Measurements from ENCODE around the gene P2RX5.

Gene P2RX5

DNA sequence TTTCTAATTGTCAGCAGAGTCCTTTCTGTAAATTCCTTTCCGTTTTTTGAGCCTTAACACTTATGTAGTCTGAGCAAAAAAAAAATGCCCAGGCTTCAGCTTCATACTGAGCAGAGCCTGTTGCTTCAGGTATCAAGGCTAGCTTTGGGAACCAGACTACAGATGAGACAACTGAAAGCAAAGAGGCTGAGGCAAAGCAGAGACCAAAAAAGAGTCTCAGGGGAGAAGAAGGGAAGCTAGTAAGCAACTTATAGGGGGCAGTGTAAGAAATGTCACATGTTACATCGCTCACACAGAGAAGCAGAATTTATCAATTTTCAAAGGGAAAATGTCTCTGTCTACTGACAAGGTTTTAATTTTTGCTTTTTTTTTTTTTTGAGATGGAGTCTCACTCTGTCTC lies 31.1 kb upstream of the P2RX5 start:
- Histone ChIP-seq H3K4me1 (no peaks in the 10 kb centered on the region), H3K4me3 (ENCODE audit: low read depth, low read length) (no peak overlapping the region), H3K27me3 (no peaks in the 10 kb centered on the region), H3K36me3 (peaks cover 4% of the 10 kb centered on the region; the same call in 1 of the 2 replicates), H3K9me3 (no peaks in the 10 kb centered on the region)
- no peak for DNase-seq
- TF ChIP-seq, protein P1, sequence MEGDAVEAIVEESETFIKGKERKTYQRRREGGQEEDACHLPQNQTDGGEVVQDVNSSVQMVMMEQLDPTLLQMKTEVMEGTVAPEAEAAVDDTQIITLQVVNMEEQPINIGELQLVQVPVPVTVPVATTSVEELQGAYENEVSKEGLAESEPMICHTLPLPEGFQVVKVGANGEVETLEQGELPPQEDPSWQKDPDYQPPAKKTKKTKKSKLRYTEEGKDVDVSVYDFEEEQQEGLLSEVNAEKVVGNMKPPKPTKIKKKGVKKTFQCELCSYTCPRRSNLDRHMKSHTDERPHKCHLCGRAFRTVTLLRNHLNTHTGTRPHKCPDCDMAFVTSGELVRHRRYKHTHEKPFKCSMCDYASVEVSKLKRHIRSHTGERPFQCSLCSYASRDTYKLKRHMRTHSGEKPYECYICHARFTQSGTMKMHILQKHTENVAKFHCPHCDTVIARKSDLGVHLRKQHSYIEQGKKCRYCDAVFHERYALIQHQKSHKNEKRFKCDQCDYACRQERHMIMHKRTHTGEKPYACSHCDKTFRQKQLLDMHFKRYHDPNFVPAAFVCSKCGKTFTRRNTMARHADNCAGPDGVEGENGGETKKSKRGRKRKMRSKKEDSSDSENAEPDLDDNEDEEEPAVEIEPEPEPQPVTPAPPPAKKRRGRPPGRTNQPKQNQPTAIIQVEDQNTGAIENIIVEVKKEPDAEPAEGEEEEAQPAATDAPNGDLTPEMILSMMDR (IDR thresholded peaks at IDR 0.05; ENCODE audit: low read depth, low read length) = no peak

DNA sequence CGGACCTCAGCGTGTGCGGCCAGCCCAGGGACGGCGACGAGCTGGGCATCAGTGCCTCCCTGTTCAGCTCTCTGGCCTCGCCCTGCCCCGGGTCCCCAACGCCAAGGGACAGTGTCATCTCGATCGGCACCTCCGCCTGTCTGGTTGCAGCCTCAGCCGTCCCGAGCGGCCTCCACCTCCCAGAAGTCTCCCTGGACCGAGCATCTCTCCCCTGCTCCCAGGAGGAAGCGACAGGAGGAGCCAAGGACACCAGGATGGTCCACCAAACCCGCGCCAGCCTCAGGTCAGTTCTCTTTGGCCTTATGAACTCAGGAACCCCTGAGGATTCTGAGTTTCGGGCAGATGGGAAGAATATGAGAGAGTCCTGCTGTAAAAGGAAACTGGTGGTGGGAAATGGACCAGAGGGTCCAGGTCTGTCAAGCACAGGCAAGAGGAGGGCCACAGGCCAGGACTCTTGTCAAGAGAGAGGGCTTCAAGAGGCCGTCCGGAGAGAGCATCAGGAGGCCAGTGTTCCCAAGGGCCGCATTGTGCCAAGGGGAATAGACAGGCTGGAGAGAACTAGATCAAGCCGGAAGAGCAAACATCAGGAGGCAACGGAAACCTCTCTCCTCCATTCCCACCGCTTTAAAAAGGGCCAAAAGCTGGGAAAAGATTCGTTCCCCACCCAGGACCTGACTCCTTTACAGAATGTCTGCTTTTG lies 28.6 kb upstream of the P2RX5 start:
- peak overlapping the region; percentile 62 for H3K4me3 ChIP-seq (ENCODE audit: low read depth, low read length)
- H3K4me1 ChIP-seq = no peaks in the 10 kb centered on the region
- no peaks in the 10 kb centered on the region for H3K27me3 ChIP-seq
- no peak for DNase-seq
- TF ChIP-seq, protein P1 (IDR thresholded peaks at IDR 0.05; ENCODE audit: low read depth, low read length) = no peak
- no peaks in the 10 kb centered on the region for H3K9me3 ChIP-seq
- peaks cover 4% of the 10 kb centered on the region; the same call in 1 of the 2 replicates for H3K36me3 ChIP-seq

DNA sequence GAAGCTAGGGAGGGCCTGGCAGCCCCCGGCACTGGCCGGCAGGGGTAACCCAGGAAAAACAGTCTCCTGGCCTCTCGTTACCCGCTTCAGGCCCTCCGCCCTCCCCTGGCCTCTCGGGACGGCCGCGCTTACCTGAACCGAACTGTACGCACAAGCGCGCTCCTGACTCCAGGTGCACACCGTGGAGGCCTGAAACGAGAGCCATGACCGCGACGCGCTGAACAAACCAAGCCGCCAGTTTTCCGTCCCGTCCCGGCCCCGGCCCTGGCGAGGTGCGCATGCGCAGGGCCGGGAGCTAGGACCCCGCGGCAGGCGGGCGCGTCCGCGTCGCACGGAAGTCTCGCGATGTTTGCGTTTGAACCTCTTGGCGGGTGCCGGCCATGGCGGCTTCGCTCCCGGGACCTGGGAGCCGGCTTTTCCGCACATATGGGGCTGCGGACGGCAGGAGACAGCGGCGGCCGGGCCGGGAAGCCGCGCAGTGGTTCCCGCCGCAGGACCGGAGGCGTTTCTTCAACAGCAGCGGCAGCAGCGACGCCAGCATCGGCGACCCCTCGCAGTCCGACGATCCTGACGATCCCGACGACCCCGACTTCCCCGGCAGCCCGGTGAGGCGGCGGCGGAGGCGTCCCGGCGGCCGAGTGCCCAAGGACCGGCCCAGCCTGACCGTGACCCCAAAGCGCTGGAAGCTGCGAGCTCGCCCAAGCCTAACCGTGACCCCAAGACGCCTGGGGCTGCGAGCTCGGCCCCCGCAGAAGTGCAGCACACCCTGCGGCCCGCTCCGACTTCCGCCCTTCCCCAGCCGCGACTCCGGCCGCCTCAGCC lies 27.8 kb upstream of the P2RX5 start, which contains the start of gene HASPIN:
HASPIN (plus strand) TSS at position 348 of the 822 bp plus-strand sequence; CDS start at position 381, 33 bp downstream.
- DNase-seq = peak; percentile 89
- Histone ChIP-seq H3K27me3 (no peaks in the 10 kb centered on the region), H3K36me3 (peaks cover 4% of the 10 kb centered on the region; the same call in 1 of the 2 replicates), H3K4me3 (ENCODE audit: low read depth, low read length) (peak within 1 kb of the TSS; percentile 62), H3K9me3 (no peaks in the 10 kb centered on the region), H3K4me1 (no peaks in the 10 kb centered on the region)
- TF ChIP-seq, protein P1 (IDR thresholded peaks at IDR 0.05; ENCODE audit: low read depth, low read length) = peak; percentile 16; the same call in 1 of the 2 replicates

DNA sequence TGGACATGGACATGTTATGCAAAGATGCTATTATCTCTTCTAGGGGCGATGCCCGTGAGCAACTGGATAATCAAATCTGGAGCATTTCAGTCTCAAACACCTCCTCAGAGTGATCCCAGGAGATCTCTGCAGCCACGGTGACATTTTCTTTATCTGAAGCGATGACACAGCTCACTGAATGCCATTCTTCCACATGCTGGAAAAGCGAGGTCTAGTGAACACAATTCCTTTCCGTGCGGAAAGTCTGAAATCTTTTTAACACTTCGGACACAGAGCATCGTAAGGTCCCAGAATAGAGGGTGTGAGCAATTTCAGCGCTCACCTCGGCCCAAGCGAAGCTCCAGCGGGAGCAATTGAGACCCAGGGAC lies 27.2 kb upstream of the P2RX5 start:
- peak overlapping the region; percentile 62 for H3K4me3 ChIP-seq (ENCODE audit: low read depth, low read length)
- TF ChIP-seq, protein P1 (IDR thresholded peaks at IDR 0.05; ENCODE audit: low read depth, low read length) = no peak
- H3K27me3 ChIP-seq = no peaks in the 10 kb centered on the region
- H3K9me3 ChIP-seq = no peaks in the 10 kb centered on the region
- no peaks in the 10 kb centered on the region for H3K4me1 ChIP-seq
- H3K36me3 ChIP-seq = peaks cover 4% of the 10 kb centered on the region; the same call in 1 of the 2 replicates
- DNase-seq = no peak

DNA sequence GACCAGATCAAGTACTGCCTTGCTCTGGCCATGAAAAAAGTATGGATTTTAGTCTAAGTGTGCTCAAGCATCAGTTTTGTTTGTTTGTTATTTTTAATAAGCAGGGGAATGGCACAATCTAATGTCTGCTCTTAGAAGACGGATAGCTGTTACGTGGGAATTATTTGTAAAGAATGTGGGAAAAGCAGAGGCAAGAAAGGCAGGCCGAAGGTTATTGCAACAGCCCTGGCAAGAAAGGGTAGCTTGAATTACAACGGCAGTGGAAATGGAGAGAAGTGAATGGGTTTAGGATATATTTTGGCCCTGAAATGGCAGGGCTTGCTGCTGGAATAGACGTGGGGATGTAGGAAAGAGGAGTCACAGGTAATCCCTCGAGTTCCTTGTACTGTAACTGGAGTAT lies 26.8 kb upstream of the P2RX5 start:
- no peaks in the 10 kb centered on the region for H3K9me3 ChIP-seq
- peak overlapping the region; percentile 62 for H3K4me3 ChIP-seq (ENCODE audit: low read depth, low read length)
- H3K27me3 ChIP-seq = no peaks in the 10 kb centered on the region
- no peaks in the 10 kb centered on the region for H3K4me1 ChIP-seq
- DNase-seq = no peak
- H3K36me3 ChIP-seq = peaks cover 4% of the 10 kb centered on the region; the same call in 1 of the 2 replicates
- TF ChIP-seq, protein P1 (IDR thresholded peaks at IDR 0.05; ENCODE audit: low read depth, low read length) = no peak
